Panc1 (cell line): ENCODE results near the gene ERBB2. TPM values are rescaled to one million over a fixed set of nuclear protein-coding genes. Genes with fewer than 3 reads are reported as not detected.

Experiments used
- ATAC-seq: fragments of 200-7000 bp; cut with Tn5 transposase; 2 replicates; pipeline ENCODE4 v1.9.1; 2020; ENCODE audit warnings: mild to moderate bottlenecking, moderate library complexity
- Bru-seq: library from RNA; stranded (reverse); fragments of 400-500 nt; gene quantifications from one replicate; lab custom pipeline; 2021; lab: Mats Ljungman, UMichigan
- BruChase-seq, 2 experiments: library from RNA; stranded (reverse); fragments of 400-500 nt; gene quantifications; one replicate each; lab custom pipeline; 2021; lab: Mats Ljungman, UMichigan
- BruUV-seq: library from RNA; stranded (reverse); fragments of 400-500 nt; replicated peaks from 2 replicates; lab custom pipeline; 2021; lab: Mats Ljungman, UMichigan
- CTCF ChIA-PET: fragments of 300-600 bp; sonication (Branson Sonifier 250); formaldehyde crosslinking; loops from one replicate; lab custom pipeline; 2022; ENCODE audit warnings: antibody characterized with exemption; lab: Charles Lee
- POLR2A ChIA-PET: fragments of 300-600 bp; sonication (Branson Sonifier 250); formaldehyde crosslinking; loops from one replicate; lab custom pipeline; 2022; ENCODE audit warnings: antibody characterized with exemption; lab: Charles Lee
- DNase-seq: peaks from one replicate; pipeline ENCODE4 v3.0.0-alpha.2; 2010; ENCODE audit warnings: low read depth, low spot score
- H3K27ac ChIP-seq: 2 replicates; pipeline ENCODE4 v1.5.1; 2011; ENCODE audit warnings: mild to moderate bottlenecking, low read length, inconsistent platforms
- H3K27me3 ChIP-seq: fragments of 200-500 bp; sonication (Bioruptor generic); 2 replicates; pipeline ENCODE4 v1.6.0; 2014; ENCODE audit warnings: low read length, inconsistent platforms; ENCODE audit not compliant: control insufficient read depth, insufficient read depth
- H3K36me3 ChIP-seq: fragments of 200-500 bp; sonication (Bioruptor generic); 2 replicates; pipeline ENCODE4 v1.5.1; 2014; ENCODE audit warnings: inconsistent platforms, mild to moderate bottlenecking, low read length, moderate library complexity; ENCODE audit not compliant: control insufficient read depth, insufficient read depth
- H3K4me1 ChIP-seq: 2 replicates; pipeline ENCODE4 v1.5.1; 2011; ENCODE audit warnings: inconsistent platforms, mild to moderate bottlenecking, low read length, moderate library complexity; ENCODE audit not compliant: control insufficient read depth, insufficient read depth
- H3K4me3 ChIP-seq, 2 experiments: 2 replicates each; pipeline ENCODE4 v1.5.1; 2011 to 2012; ENCODE audit warnings: low read depth in 2 of 2, low read length in 2 of 2, mild to moderate bottlenecking in 2 of 2, inconsistent platforms in 1 of 2, moderate library complexity in 1 of 2
- H3K9me3 ChIP-seq: fragments of 200-500 bp; sonication (Bioruptor generic); 2 replicates; pipeline ENCODE4 v1.5.1; 2014; ENCODE audit warnings: low read depth, mild to moderate bottlenecking, inconsistent platforms, low read length, moderate library complexity; ENCODE audit not compliant: control insufficient read depth, insufficient read depth
- CTCF ChIP-seq: fragments of 450-650 bp; IDR thresholded peaks from 2 replicates; pipeline ENCODE4 v1.5.1; 2017; ENCODE audit warnings: mild to moderate bottlenecking
- POLR2AphosphoS5 ChIP-seq: IDR thresholded peaks from 2 replicates; pipeline ENCODE4 v1.6.1; 2012; ENCODE audit warnings: mild to moderate bottlenecking, low read depth, low read length, moderate library complexity
- REST ChIP-seq, 2 experiments: IDR thresholded peaks; 2 replicates each; pipeline ENCODE4 v1.6.1; 2011 to 2012; ENCODE audit warnings: low read depth in 2 of 2, control low read depth in 1 of 2, low read length in 1 of 2, mild to moderate bottlenecking in 1 of 2, moderate library complexity in 1 of 2; ENCODE audit not compliant: insufficient read depth in 1 of 2
- SIN3A ChIP-seq: IDR thresholded peaks from 2 replicates; pipeline ENCODE4 v1.6.1; 2012; ENCODE audit warnings: low read depth, mild to moderate bottlenecking, low read length, moderate library complexity, borderline replicate concordance; ENCODE audit not compliant: insufficient read depth
- TCF7L2 ChIP-seq: IDR thresholded peaks from 2 replicates; pipeline ENCODE4 v1.6.1; 2011; ENCODE audit warnings: mild to moderate bottlenecking, low read depth, low read length, inconsistent platforms
- in situ Hi-C: cut with HindIII; loops from 2 replicates; pipeline ENCODE4 v1.10.0; 2016; ENCODE audit warnings: low sequenced_read_pairs, low pct_unique_long_range_greater_than_20kb
- intact Hi-C: fragments of 100-400 bp; cut with micrococcal nuclease; formaldehyde crosslinking; loops from one replicate; pipeline ENCODE4 v1.10.0; 2022; ENCODE audit not compliant: unreplicated experiment
- long read RNA-seq: library from polyadenylated mRNA; unstranded; transcript quantifications from one replicate; pipeline ENCODE4 v2.0.0, GENCODE V29; 2021; ENCODE audit not compliant: unreplicated experiment
- polyA plus RNA-seq: library from polyadenylated mRNA; unstranded; fragments of >200 nt; gene quantifications from one replicate; pipeline ENCODE4 v1.2.1, GENCODE V29; 2012; ENCODE audit warnings: missing spikeins; ENCODE audit not compliant: insufficient read length
- total RNA-seq: library from RNA; stranded (reverse); gene quantifications from one replicate; pipeline ENCODE4 v1.2.1, GENCODE V29; 2021; ENCODE audit not compliant: unreplicated experiment

The ERBB2 gene
- total RNA-seq = 68.6 TPM
- polyA plus RNA-seq = 60.1 TPM
- Bru-seq, nascent RNA = percentile 57 among the genes with signal in this experiment
- percentile 61 among the genes with signal in this experiment for BruChase-seq, experiment 1, labeled RNA remaining after a 2-hour chase
- percentile 70 among the genes with signal in this experiment for BruChase-seq, experiment 2, labeled RNA remaining after a 6-hour chase
- long read RNA-seq, full-length matches to known transcripts = 11 of 94 reads
- long read RNA-seq, partial matches to known transcripts = 64 of 94 reads
- long read RNA-seq, other reads (novel, unspliced or antisense) = 19 of 94 reads

GRCh38 chr17:39699818-39700147, at the start of gene ERBB2:
TSS of gene ERBB2 (plus strand) at chr17:39700064. CDS start at chr17:39700239, 175 bp downstream.
- no peaks in the 10 kb centered on the region for H3K27me3 ChIP-seq
- peaks cover 3% of the 10 kb centered on the region; the same call in 1 of the 2 replicates for H3K36me3 ChIP-seq
- H3K4me3 ChIP-seq = peak within 1 kb of the TSS; percentile 70 to 78
- intact Hi-C loops = no loop called here
- H3K27ac ChIP-seq = peak within 1 kb of the TSS; percentile 86
- POLR2A ChIA-PET = no interaction called here
- in situ Hi-C loops = no loop called here
- no TSS peak for BruUV-seq
- CTCF ChIA-PET = interaction anchor here (0.6 to 1.2 kb wide), 4 partner anchors 28 to 173 kb away, joined by 3 to 4 read pairs (median 4); no protein-coding TSS in a partner anchor
- H3K4me1 ChIP-seq = peaks cover 40% of the 10 kb centered on the region
- no peaks in the 10 kb centered on the region for H3K9me3 ChIP-seq
- TF ChIP-seq REST (IDR thresholded peaks at IDR 0.05; ENCODE audit: insufficient read depth in 1 of 2, low read depth in 2 of 2, low read length in 1 of 2) (no peak), SIN3A (peak; percentile 24; the same call in 1 of the 2 replicates), TCF7L2 (no peak), CTCF (no peak), POLR2AphosphoS5 (peak; percentile 64)
- no peak for DNase-seq
- peak; percentile 92 for ATAC-seq

GRCh38 chr17:39650121-39650579, 49.7 kb upstream of the ERBB2 start:
- ChIA-PET CTCF (no interaction called here), POLR2A (interaction anchor here (0.6 kb wide), 1 partner anchor 43 kb away, joined by 18 read pairs; no protein-coding TSS in a partner anchor)
- Histone ChIP-seq H3K27ac (no peak overlapping the region), H3K4me1 (peaks cover 11% of the 10 kb centered on the region; the same call in 1 of the 2 replicates), H3K36me3 (no peaks in the 10 kb centered on the region), H3K4me3 (no peak overlapping the region), H3K9me3 (no peaks in the 10 kb centered on the region), H3K27me3 (no peaks in the 10 kb centered on the region)
- no peak for DNase-seq
- no peak for TF ChIP-seq POLR2AphosphoS5
- TF ChIP-seq CTCF = no peak
- TF ChIP-seq TCF7L2 = no peak
- no peak for TF ChIP-seq SIN3A
- TF ChIP-seq REST (IDR thresholded peaks at IDR 0.05; ENCODE audit: insufficient read depth in 1 of 2, low read depth in 2 of 2, low read length in 1 of 2) = no peak
- no TSS peak for BruUV-seq
- intact Hi-C loops = no loop called here
- in situ Hi-C loops = no loop called here
- no peak for ATAC-seq
